GM18511 (cell line): ENCODE data around the gene SLC4A8.
"Not testable (repeated sequence)": the region's sequence is repeated elsewhere in the genome, so short reads cannot be mapped to it uniquely, and the experiment has no call there.

Experiments
- ATAC-seq: cut with Tn5 transposase; IDR thresholded peaks from one replicate; pipeline ENCODE4 v1.9.1; 2021; ENCODE audit warnings: mild to moderate bottlenecking, moderate library complexity; ENCODE audit not compliant: unreplicated experiment

SLC4A8 gene

GRCh38 chr12:51473947-51474346, 49.3 kb downstream of the SLC4A8 start:
- no peak for ATAC-seq

- ATAC-seq: no peak
Observed at GRCh38 chr12:51475543-51475942, 50.9 kb downstream of the SLC4A8 start.

DNA sequence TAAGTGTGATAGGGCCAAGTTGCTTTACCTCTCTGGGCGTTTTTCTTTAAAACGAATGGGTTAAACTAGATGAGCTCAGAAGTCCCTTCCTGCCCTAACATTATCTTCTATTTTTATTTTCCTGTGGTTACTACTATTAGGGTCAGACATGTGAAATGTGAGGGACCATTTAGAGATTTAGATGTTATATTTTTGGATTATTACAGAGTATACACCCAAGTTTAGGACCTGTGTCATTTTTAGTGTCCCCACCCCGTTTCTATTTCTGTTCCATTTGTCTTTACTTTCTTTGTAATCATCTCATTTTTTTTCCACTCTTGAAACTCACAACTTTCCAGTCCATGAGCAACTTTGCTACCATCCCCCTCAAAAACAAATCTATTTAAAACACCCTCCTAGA, 56.3 kb downstream of the SLC4A8 start:
- ATAC-seq: peak; percentile 62

- ATAC-seq: no peak
Observed at GRCh38 chr12:51482929-51483697, 58.5 kb downstream of the SLC4A8 start.

DNA sequence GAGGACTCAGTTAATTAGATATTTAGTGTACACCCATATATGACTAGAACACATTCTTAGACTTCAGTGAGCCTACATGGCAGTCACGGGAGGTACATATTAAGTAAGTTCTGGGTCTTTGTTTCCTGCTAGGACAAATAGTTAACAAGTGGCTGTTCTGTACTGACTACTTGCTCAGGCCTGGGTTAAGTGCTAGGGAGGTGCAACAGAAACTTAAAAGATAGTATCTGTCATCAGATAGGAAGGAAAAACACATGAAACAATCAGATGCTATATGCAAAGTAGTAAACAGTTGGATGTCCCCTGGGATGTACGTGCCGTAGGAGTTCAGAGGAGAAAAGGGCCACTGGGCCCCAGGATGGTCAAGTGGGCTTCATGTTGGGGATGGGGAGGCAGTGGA, 59.5 kb downstream of the SLC4A8 start:
- ATAC-seq: no peak

DNA sequence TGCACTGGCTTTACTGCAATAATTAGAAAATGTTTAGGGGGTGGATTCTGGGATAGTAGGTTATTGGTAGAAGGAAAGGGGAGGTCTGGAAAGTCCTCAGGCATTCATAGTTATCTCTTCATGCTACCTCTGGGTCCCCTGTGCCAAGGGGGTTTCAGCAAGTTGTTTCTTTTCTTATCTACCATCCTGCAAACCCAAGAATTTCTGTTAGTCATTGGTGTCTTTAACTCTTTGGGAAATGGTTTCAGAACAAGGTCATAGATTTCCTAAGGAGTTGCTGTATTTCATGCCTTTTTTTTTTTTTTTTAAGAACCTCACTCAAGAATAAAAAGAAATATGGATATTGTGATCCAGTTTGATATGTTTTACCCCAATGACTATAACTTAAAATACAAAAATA, 63.6 kb downstream of the SLC4A8 start:
- ATAC-seq: no peak

DNA sequence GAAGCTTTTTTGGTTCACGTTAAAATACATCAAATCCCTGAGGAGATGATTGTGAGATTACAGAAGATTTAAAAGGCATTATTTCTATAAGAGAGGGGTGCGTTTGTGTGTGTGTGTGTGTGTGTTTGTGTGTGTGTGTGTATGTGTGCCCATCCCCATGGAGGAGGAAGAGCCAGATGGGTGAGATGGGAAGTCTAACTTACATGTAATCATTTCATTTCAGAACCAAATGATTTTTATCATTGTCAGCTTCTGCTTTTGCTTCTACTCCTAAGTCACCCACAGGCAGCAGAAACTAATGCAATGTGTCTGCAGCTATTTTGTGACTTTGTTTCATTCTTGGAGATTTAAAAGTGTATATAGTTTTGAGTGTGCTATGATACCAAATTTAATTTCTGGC, 68.7 kb downstream of the SLC4A8 start:
- ATAC-seq: no peak

- ATAC-seq: no peak
Observed at GRCh38 chr12:51496895-51497294, 72.3 kb downstream of the SLC4A8 start.

DNA sequence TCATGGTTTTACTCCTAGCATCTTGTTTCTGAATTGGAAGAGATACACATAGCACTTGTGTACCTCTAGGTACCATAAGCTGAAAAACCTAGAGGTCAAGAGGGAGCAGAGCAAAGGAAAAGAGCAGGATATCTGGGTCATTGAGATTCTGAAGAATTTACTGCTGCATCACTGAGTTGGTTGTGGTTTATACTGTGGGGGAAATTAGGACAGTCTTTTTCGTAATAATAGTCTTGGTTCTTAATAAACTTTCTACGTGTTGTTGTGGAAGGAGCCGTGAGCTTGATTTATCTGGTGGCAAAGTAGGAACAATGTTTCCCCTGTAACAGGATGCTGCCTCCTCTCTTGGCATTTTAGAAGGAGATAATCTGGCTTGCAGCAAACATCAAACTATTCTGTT, 80.2 kb downstream of the SLC4A8 start:
- ATAC-seq: no peak

DNA sequence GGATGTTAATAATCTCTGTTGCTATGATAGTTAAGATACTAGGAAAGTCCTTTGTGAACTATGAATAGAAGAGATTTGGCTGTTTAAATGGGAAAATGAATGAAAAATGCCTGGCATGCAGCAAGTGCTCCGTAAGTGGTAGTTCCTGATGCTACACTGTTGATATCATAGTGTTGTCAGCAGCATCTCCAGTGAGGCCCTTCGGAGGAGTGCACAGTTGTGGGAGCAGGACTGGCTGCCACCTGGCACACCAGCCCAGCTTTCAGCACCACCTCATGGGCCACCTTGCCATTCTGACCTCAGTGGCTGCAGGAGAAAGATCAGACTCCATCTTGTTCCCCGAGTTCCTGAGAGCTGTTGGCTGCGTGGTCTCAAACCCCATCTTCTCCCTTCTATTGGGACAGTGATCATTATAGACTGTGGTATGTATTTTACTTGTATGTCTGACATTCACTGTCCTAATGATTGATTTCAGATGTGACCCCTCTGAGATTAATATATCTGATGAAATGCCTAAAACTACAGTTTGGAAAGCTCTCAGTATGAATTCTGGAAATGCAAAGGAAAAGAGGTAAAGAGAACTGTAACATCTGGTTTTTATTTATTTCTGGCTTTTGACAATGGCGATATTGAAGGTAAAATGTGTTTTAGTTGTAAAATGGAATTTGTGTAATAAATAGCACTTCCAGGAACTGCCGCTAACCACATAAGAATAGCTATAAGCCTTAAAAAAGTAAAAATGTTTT, 80.9 kb downstream of the SLC4A8 start:
- ATAC-seq: no peak

DNA sequence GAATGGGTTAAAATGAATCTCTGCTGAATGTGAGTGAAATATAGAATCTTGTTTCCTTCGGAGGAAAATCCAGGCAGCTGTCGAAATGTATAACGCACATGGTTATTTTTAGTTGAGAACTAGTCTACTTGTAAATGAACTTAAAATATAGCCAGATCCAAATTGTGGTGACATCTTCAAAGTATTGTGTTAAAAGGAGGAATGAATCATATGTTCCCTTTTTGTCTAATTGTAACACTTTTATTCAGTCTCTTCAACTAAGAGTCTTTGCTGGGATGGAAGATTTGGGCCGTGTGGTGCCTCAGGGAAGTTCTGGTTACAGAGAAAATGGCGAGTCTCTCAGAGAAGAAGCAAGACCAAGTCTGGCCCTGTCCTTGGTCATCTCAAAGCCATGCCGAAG, 82.5 kb downstream of the SLC4A8 start:
- ATAC-seq: no peak

GRCh38 chr12:51508285-51508684, 83.7 kb downstream of the SLC4A8 start:
- no peak for ATAC-seq

DNA sequence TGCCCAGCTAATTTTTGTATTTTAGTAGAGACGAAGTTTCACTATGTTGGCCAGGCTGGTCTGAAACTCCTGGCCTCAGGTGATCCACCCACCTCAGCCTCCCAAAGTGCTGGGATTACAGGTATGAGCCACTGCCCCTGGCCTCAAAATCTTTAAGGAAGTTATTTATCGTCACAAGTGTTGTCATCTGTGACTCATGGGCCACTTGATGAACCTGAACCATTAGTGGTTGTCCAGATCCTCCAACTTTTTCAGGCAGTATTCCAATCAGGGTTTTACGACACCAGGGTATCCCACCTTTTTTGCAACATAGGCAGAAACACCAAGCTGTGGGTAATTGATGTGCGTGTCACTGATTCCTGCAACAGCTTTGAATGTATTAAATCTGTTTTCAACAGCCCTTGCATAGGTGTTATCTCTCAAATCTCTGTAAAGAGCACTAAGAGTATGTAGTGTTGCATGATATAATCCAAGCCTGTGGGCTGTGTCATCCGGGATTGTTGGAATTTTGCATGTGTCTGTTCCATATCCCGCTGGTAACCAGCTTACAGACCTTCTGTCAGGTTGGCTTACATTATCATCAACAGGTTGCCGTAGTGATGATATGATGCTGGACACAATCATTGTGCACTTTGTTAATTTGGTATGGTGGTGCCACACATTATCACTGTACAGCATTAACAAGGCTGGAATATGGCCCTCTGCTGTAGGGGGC, 87.1 kb downstream of the SLC4A8 start:
- no peak for ATAC-seq

GRCh38 chr12:51512438-51512837, 87.8 kb downstream of the SLC4A8 start:
- no peak for ATAC-seq

DNA sequence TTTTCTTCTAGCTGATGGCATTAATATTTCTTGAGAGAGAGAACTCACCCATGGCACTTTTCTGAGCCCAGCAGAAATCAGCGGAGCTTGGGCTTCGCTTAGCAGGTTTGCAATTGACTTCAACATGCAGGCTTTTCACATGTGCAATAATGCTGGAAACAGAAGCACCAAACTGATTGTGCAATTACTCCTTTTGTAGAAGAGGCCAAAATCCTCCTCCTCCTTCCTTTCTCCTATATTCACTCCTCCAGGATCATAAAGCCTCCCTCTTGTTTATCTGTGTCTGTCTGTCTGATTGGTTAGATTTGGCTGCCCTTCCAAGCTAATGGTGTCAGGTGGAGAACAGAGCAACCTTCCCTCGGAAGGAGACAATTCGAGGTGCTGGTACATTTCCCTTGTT, 90.4 kb downstream of the SLC4A8 start:
- not testable (repeated sequence) for ATAC-seq

DNA sequence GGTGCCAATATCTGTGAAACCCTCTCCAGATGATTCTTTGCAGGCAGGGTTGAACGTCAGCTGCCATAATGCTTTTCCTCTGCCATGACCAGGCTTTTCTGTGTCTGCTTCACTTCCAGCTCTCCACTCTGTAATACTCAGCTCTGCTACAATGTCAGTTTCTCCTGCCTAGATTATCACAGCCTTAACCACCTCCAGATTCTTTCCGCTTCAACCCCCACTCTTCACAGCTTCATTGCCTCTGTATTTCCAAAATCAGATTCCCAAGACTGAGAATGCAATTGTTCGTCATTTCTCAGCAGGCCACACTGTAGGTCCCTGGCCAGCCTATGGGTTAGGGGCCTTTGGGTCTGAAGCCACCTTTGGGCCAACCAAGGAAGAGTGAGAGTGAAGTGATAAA, 92.7 kb downstream of the SLC4A8 start:
- no peak for ATAC-seq

DNA sequence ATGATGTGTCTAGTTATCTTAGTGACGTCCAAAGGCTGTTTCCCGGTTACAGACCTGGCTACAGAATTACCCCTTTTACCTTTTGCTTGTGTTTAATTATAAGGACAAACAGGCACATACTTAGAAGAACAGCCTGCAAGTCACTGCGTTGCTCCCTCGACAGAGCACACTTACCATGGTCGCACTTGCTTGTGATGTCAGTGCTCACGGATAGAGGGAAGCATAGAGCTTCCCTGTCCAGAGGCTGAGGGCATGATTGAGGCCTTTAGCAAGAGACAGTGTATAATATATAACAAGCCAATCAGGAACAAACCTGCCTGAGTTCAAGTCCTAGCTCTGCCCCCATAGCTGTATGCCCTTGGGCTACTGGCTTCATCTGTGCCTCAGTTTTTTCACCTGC, 93.2 kb downstream of the SLC4A8 start:
- ATAC-seq: no peak

DNA sequence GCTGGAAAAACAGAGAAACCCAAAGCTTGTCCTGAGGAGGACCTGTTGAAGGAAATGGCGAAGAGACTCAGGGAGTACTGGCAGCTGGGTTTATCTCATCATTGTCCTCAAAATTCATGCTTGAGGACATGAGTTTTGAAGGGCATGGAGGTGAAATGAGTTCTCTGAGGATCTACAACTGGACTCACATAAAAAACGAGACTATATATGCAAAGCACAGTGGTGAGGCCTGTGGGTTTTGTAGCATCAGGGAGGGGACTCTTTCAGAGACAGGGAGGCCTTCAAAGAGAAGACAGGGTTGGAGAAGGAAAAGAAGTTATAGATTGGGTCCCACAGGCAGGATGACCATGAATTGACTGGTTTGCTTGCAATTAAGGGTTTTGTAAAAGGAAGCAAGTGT, 95.1 kb downstream of the SLC4A8 start:
- ATAC-seq: no peak

- no peak for ATAC-seq
Observed at GRCh38 chr12:51520576-51521325, 96.1 kb downstream of the SLC4A8 start.

DNA sequence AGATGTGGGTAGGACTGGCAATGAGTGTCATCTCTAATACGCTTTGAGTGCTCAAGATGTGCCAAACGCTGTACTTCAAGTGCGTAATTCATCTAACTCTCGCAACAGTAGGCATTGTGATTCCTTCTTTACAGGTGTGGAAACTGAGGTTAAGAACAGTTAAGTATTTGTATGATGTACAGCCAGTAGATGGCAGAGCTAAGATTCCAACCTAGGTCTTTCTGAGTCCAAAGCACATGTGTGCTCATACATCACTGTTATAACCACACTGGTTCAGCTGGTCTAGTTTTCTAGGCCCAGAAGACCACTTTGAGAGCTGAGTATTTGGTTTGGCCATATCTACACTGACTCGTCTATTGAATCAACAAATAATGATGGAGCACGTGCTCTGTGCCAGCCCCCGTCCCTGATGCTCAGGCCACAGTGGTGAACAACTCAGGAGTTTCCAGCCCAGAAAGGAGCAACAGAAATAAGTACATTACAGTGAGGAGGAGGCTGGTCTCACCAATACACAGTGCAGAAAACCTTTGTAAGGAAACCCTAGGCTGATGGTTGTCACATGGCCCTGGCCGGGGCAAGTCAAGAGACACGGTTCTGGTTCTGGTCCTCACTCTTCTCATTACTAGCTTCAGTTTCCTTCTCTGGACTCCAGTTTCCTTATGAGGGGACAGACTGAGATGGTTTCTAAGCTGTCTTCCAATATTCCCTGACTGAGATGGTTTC, 97.1 kb downstream of the SLC4A8 start:
- no peak for ATAC-seq
